Tibial artery (tissue), 4 donors: ENCODE measurements around the gene UBAC2.
"Not testable (repeated sequence)": the region's sequence is repeated elsewhere in the genome, so short reads cannot be mapped to it uniquely, and the experiment has no call there.

Experiments
- DNase-seq, 2 donors: peaks; one replicate each; pipeline ENCODE4 v3.0.0-alpha.2; 2019
- H3K27ac ChIP-seq, 2 donors: fragments of 200-600 bp; sonication (generic) in 1 of 2; 1 replicate in 1 of 2; 2 replicates in 1 of 2; pipeline ENCODE4 v1.5.1; 2018 to 2019; ENCODE audit warnings: mild to moderate bottlenecking in 1 of 2
- H3K27me3 ChIP-seq, 2 donors: fragments of 200-600 bp; sonication (generic) in 1 of 2; one replicate each; pipeline versions ENCODE4 v1.5.1 to v1.6.0; 2016 to 2019
- H3K36me3 ChIP-seq, 3 donors: fragments of 200-600 bp; sonication (generic) in 2 of 3; one replicate each; pipeline ENCODE4 v1.5.1; 2016 to 2019; ENCODE audit warnings: mild to moderate bottlenecking in 2 of 3
- H3K4me1 ChIP-seq, 4 donors: fragments of 200-600 bp; sonication (generic) in 2 of 4; 1 replicate in 3 of 4; 2 replicates in 1 of 4; pipeline ENCODE4 v1.5.1; 2016 to 2019
- H3K4me3 ChIP-seq, 2 donors: fragments of 200-600 bp; sonication (generic) in 1 of 2; 1 replicate in 1 of 2; 2 replicates in 1 of 2; pipeline ENCODE4 v1.5.1; 2018 to 2019; ENCODE audit warnings: mild to moderate bottlenecking in 2 of 2
- H3K9me3 ChIP-seq, 3 donors: fragments of 200-600 bp; sonication (generic) in 1 of 3; one replicate each; pipeline ENCODE4 v1.5.1; 2016 to 2019
- CTCF ChIP-seq, 2 experiments: fragments of 200-600 bp in 1 of 2; fragments of 450-650 bp in 1 of 2; IDR thresholded peaks; one replicate each; pipeline ENCODE4 v1.5.1; 2017 to 2019; ENCODE audit warnings: antibody characterized with exemption in 2 of 2, mild to moderate bottlenecking in 1 of 2, moderate library complexity in 1 of 2
- intact Hi-C: fragments of 100-400 bp; cut with DNase I; formaldehyde crosslinking; loops from one replicate; pipeline ENCODE4 v1.15.0; 2023; ENCODE audit warnings: low total_unique reads

The UBAC2 gene

GRCh38 chr13:99231721-99232120 lies 31.1 kb downstream of the UBAC2 start:
- no peak for DNase-seq
- intact Hi-C loops = no loop called here
- Histone ChIP-seq H3K36me3 (no peaks in the 10 kb centered on the region), H3K27me3 (no peaks in the 10 kb centered on the region), H3K27ac (no peak overlapping the region), H3K4me1 (peaks cover 0 to 18% (median 15%) of the 10 kb centered on the region in 4 donors), H3K4me3 (no peak overlapping the region), H3K9me3 (no peaks in the 10 kb centered on the region)
- TF ChIP-seq CTCF (IDR thresholded peaks at IDR 0.05) = no peak

- peaks cover 11 to 28% (median 25%) of the 10 kb centered on the region in 3 donors for H3K36me3 ChIP-seq
- no peak for TF ChIP-seq CTCF (IDR thresholded peaks at IDR 0.05)
- intact Hi-C loops = no loop called here
- no peak overlapping the region for H3K4me3 ChIP-seq
- DNase-seq = no peak
- no peak overlapping the region for H3K27ac ChIP-seq
- H3K4me1 ChIP-seq = no peaks in the 10 kb centered on the region
- H3K9me3 ChIP-seq = no peaks in the 10 kb centered on the region
- no peaks in the 10 kb centered on the region for H3K27me3 ChIP-seq
Measured at GRCh38 chr13:99237981-99238662, 37.5 kb downstream of the UBAC2 start.

GRCh38 chr13:99246100-99246499 lies 45.4 kb downstream of the UBAC2 start:
- TF ChIP-seq CTCF (IDR thresholded peaks at IDR 0.05) = no peak
- no peak overlapping the region for H3K27ac ChIP-seq
- intact Hi-C loops = no loop called here
- no peak for DNase-seq
- no peak overlapping the region for H3K4me3 ChIP-seq
- peaks cover 7 to 17% (median 11%) of the 10 kb centered on the region in 3 donors for H3K36me3 ChIP-seq
- H3K4me1 ChIP-seq = no peaks in the 10 kb centered on the region
- H3K27me3 ChIP-seq = no peaks in the 10 kb centered on the region
- no peaks in the 10 kb centered on the region for H3K9me3 ChIP-seq

- H3K4me1 ChIP-seq, H3K27me3 ChIP-seq, H3K27ac ChIP-seq, H3K9me3 ChIP-seq, intact Hi-C loops, DNase-seq, H3K4me3 ChIP-seq: not testable (repeated sequence)
- peaks cover 7 to 16% (median 14%) of the 10 kb centered on the region in 3 donors for H3K36me3 ChIP-seq
Measured at GRCh38 chr13:99249178-99249577, 48.5 kb downstream of the UBAC2 start.

GRCh38 chr13:99249606-99250005 lies 49.0 kb downstream of the UBAC2 start:
- H3K36me3 ChIP-seq = peaks cover 7 to 16% (median 14%) of the 10 kb centered on the region in 3 donors
- H3K4me3 ChIP-seq, H3K9me3 ChIP-seq, H3K4me1 ChIP-seq, intact Hi-C loops, H3K27ac ChIP-seq, DNase-seq, H3K27me3 ChIP-seq: not testable (repeated sequence)

GRCh38 chr13:99250982-99251825 lies 50.5 kb downstream of the UBAC2 start:
- Histone ChIP-seq H3K36me3 (peaks cover 4 to 10% (median 8%) of the 10 kb centered on the region in 3 donors), H3K9me3 (no peaks in the 10 kb centered on the region), H3K27me3 (no peaks in the 10 kb centered on the region), H3K27ac (no peak overlapping the region), H3K4me1 (peaks cover 0 to 3% (median 0%) of the 10 kb centered on the region in 4 donors), H3K4me3 (no peak overlapping the region)
- no peak for DNase-seq
- TF ChIP-seq CTCF (IDR thresholded peaks at IDR 0.05) = no peak
- intact Hi-C loops = no loop called here
